Stimulated activated CD4-positive, alpha-beta T cell treated with anti-CD3 and anti-CD28 coated beads, Interleukin-2, amount 100 ng/mL, for 48 hours (primary cell): Measurements from ENCODE around the gene SNED1.

Experiments
- DNase-seq, 2 donors: peaks; one replicate each; pipeline ENCODE4 v3.0.0-alpha.2; 2020

SNED1 gene

DNA sequence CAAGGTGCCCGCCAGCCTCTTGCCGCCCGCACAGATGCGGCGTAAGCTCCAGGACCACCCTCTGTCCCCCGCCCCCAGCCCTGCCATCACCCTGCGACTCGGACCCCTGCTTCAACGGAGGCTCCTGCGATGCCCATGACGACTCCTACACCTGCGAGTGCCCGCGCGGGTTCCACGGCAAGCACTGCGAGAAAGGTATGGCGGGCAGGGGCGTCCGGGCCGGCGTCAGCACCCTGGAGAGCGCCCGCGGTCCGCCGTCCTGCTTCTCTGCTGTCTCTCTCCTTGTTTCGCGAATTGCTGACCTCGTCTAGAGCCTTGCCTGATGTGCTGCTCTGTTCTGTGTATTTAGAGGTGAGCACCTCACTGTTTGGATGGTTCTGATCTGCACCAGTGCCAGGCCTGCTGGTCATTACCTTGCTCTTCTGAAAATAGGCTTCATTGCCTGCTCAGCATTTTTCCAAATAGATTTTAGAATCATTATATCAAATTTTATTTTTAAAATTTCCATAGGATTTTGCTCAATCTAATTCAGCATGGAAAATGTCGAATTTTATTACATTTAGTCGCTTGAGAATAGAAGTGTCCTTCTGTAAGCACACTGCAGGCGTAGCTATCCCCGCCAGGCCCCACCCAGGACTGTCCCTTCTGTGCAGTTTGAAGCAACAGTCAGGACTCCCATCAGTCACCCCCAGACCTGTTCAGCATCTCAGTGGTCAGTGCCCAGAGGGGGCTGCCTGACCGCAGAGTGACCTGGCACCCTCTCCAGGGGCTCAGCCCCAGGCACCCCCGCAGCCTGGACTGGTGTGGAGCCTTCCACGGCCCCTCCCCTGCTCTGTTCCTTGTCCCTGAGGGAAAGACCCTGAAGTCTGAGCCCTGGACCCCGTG is 51.6 kb downstream of the SNED1 start:
- no peak for DNase-seq

DNA sequence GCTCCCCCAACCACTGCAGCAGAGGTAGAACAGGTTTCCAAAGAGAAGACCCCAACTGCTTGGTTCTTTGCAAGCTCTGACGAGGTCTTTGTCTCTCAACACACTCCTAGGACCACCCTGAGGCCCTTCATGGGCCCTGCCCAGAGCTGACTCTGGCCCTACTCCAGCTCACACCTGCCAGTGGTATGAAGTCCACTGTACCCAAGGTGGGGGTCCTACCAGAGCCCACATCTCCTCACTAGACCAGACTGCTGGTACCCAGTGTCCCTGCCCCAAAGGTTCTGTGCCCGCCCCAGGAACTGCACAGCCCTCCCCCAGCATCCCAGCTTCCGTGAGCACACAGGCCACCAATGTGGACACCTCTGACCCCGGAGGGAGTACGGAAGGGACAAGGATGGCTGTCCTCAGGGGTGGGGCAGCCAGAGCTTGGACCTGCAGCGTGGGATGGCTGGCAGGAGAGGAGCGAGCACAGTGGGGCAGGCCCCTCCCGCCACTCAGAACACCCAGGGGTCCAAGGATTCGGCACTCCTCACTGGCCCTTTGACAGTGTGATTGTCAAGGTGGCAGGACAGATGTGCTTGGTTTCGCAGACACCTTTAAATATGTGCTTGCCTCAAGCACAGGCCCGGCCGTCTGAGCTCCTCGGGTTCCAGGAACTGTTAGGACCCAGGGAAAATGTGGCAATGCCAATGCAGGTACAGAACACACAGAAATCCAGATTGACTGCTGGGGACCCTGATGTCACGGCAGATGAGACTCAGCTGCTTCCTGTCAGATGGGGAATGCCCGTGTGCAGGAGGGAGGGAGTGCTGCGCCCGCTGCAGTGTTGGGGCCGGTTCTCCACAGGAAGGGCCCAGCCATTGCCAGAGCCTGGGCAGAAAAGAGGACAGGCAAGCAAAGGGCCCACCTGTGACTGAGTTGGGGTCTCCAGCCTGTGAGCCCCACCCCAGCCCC is 52.5 kb downstream of the SNED1 start:
- DNase-seq, result no peak

DNA sequence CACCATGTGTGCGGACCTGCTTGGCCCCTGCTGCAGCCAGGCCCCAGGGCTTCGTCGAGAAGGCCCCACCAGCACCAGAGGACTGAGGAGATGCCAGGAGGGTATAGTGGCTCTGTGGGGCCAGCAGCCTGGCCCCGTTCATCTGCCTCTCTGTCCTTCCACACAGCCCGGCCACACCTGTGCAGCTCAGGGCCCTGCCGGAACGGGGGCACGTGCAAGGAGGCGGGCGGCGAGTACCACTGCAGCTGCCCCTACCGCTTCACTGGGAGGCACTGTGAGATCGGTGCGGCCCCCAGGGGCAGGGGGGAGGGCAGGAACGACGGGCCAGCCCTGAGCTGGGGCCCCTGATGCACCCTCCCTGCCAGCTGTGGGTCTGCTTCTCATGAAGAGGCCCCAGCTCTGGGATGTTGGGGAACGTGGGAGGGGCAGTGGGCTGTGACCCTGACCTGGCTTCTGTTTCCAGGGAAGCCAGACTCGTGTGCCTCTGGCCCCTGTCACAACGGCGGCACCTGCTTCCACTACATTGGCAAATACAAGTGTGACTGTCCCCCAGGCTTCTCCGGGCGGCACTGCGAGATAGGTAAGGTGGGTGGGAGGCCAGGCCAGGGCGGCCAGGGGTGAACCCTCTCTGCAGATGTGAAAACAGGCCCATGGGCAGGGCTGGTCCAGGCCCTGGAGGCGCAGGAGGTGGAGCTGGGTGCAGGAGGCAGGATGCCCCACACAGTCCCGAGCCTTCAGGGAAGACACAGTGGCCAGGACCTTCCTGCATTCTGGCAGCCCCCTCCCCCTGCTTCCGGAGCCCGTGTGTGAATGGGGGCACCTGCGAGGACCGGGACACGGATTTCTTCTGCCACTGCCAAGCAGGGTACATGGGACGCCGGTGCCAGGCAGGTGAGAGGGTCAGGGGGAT is 53.4 kb downstream of the SNED1 start:
- no peak for DNase-seq

DNA sequence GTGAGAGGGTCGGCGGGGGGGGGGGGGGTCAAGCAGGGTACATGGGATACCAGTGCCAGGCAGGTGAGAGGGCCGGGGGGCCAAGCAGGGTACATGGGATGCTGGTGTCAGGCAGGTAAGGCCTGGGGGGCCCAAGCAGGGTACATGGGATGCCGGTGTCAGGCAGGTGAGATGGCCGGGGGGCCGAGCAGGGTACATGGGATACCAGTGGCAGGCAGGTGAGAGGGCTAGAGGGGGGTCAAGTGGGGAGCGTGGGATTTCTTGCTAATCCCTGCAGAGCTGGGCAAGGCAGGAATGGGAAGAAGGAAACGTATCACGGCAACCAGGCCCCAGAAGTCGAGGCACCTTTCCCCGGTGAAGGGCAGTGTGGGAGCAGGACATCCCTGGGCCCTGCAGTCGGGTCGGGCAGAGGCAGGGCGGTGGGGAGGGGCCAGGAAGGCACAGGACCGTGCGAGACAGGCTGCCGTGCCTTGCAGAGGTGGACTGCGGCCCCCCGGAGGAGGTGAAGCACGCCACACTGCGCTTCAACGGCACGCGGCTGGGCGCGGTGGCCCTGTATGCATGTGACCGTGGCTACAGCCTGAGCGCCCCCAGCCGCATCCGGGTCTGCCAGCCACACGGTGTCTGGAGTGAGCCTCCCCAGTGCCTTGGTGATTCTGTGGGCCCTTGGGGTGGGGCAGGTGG is 54.4 kb downstream of the SNED1 start:
- no peak for DNase-seq

DNA sequence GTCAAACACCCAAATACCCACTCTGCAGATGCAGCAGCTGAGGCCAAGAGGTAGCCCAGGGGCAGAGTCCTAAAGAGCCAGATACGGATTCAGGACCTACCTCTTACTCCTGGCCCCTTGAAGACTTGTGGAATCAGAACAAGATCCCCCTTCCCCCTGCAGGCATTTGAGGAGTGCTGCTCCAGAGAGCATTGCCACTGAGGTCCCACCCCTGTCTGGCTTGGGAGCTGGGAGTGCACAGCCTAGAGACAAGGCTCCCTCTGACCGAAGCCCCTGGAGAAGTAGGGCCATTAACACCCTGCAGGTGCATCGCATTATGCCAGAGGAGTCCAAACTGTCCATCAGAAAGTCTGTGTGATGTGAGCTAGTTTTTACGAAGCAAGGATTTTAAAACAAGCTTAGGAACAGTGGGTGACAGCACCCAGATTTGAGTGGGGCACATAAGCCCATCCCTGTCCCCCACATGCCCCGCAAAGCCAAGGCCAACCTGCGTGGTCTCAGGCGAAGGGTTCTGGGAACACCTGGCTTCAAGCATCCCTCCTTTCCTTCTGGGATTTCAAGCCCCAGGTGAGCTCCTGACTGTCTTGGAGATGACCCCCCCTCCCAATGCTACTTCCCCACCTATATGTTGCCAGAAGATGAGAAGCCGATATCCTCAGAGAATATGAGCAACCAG is 55.3 kb downstream of the SNED1 start:
- DNase-seq, result no peak

DNA sequence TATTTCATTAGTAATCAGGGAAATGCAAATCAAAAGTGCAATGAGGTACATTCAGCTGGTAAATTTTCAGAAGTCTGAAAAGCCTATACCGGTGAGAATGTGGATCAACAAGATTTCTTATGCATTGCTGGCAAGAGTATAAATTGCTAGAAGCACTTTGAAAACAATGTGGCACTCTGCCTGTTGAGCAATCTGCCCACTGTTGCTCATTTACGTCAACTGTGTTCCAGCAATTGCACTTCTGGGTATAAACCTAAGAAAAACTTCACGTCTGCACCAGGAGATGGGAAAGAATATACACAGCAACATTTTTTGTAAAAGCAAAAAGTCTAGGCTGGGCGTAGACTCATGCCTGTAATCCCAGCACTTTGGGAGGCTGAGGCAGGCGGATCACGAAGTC is 62.9 kb downstream of the SNED1 start:
- DNase-seq, result no peak

DNA sequence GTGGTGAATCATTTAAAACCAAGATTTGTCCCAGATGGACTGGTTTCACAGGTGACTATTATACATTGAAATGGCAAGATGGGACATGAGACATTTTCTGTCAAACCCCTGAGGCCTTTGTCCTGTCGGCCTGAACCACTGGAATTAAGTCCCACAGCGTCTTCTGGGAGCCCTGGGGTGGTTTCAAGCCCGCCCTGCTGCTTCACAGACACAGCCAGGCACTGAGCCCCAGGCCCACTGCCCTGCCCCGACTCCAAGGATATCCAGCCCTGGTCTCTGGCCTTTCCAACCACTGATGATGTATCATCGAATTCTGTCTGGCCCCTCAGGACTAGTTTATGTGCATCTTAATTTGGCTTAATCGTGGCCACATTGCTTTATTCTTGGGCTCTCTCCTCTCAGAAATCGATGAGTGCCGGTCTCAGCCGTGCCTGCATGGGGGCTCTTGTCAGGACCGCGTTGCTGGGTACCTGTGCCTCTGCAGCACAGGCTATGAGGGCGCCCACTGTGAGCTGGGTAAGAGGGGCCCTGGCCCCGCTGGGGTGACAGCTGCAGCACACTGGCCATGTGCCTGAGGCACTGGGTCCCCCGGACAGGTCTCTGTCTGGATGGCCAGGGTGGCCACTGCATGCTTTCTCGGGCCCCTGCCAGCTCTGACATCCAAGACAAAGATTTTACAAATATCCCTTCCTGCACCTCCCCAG is 64.1 kb downstream of the SNED1 start:
- DNase-seq, result no peak

DNA sequence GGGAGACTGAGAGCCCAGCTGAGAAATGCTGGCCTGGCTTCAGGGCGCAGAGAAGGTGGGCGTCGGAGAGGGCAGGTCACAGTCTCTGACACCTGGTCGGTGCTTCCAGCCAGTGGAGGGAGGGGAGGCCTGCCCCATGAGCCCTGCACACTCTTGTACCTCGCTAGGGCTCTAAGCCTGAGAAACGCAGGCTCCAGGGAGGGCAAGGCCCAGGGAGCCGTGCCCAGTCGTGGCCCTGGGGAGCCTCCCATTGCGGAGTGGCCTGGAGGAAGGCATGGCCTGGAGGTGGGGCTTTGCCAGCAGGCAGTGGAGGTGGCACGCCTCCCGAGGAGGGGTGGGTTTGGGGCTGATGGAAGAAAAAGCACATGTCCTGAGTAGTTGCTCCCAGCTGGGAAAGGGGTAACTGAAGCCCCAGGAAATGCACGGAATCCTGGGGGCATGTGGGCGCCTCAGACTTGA is 64.7 kb downstream of the SNED1 start:
- DNase-seq, result no peak

DNA sequence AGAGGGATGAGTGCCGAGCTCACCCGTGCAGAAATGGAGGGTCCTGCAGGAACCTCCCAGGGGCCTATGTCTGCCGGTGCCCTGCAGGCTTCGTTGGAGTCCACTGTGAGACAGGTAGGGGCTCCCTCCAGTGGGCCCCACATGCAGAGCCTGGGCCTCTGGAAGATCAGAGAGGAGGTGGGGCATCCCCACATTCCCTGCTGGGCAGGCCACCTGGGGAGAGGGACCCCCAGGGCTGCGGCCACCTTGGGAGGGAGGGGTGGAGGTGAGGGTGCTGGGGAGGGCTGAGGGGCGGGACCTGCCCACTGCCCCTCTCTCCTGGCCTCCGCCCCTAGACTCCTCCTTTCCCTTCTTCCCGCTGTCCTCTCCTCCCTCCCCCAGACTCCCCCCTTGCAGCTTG is 65.2 kb downstream of the SNED1 start:
- DNase-seq, result no peak

DNA sequence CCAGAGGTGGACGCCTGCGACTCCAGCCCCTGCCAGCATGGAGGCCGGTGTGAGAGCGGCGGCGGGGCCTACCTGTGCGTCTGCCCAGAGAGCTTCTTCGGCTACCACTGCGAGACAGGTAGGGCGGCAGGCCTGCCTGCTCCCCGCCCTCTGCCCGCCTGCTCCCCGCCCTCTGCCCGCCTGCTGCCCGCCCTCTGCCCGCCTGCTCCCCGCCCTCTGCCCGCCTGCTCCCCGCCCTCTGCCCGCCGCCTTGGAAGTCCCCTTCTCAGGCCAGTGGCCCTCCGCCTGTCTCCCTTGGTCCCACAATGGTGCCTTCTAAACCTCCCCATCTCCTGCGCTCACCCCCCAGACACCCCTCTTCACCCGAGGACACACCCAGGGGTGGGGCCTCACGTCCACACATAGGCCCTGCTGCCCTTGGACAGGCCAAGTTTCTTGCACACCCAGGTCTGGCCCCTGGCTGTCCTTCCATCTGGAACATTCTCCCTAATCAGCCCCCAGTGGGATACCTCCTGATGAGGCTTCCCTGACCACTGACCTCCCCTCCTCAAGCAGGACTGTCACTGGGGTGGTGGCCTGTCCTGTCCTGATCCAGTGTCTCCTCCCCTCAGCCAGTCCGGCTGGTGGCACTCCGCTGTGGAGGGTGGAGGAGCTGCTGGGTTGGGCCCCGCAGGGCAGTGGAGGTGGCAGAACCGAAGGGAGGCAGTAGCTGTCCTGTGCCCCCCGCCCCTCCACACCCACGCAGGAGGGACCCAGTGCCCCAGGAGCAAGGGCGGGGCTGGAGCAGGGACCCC is 65.8 kb downstream of the SNED1 start:
- peak; percentile 25 to 45 for DNase-seq

DNA sequence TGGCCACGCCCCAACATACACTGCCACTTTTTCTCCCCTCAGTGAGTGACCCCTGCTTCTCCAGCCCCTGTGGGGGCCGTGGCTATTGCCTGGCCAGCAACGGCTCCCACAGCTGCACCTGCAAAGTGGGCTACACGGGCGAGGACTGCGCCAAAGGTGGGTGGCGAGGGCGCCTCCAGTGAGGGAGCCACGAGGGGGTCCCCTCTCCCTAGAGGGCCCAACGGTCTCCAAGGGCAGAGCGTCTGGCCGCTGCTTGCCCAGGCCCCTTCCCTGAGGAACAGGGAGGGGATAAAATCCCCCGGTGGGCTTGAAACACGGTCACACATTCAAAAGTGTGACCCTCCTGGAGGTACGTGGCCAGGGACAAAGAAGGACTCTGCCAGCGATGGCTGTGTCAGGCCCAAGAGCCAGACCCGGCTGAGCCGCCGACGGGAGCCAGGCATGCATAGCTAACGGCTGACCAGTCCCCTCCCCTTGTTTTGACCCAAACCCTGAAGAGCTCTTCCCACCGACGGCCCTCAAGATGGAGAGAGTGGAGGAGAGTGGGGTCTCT is 66.5 kb downstream of the SNED1 start:
- no peak for DNase-seq

DNA sequence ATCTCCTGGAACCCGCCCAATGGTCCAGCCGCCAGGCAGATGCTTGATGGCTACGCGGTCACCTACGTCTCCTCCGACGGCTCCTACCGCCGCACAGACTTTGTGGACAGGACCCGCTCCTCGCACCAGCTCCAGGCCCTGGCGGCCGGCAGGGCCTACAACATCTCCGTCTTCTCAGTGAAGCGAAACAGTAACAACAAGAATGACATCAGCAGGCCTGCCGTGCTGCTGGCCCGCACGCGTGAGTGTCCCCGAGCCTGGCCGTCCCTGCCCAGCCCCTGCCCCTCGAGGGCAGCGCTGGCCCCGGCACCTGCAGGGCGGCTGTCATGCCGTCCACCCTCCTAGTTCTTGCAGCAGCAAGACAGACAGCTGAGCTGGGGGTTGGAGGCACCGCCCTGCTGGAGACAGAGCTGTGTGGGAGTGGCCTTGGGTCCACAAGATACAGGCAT is 67.0 kb downstream of the SNED1 start:
- DNase-seq, result no peak

DNA sequence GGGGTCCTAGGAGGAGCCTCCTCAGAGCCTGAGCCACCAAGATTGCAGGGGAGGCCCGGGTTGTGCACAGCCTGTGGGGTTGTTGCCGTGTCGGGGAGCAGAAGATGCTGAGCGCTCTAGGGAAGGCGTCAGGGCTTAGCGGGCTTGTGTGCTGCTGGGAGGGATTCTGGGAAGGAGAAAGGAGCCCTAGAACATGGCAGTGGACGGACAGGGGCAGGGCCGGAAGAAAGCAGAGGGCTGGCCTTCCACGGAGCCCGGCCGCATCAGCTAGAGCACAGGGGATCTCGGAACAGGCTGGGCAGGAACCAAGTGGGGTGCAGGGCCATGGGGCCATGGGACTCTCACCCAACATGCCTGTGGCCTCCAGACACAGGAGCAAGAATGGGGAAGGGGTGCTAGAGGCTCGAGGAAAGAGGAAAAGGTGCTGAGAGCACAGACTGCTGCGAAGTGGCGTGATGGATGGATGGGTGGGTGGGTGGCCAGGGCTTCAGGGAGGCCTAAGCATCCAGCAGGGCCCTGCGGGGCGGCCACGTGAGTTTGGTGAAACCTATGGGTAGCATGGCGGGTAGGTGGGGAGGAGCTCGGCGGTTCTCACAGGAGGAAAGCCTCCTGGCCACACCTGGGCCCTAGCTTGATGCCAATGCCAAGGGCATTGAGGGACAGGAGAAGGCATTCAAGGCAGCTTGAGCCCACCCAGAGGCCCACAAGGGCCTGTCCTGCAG is 67.9 kb downstream of the SNED1 start:
- DNase-seq, result no peak

DNA sequence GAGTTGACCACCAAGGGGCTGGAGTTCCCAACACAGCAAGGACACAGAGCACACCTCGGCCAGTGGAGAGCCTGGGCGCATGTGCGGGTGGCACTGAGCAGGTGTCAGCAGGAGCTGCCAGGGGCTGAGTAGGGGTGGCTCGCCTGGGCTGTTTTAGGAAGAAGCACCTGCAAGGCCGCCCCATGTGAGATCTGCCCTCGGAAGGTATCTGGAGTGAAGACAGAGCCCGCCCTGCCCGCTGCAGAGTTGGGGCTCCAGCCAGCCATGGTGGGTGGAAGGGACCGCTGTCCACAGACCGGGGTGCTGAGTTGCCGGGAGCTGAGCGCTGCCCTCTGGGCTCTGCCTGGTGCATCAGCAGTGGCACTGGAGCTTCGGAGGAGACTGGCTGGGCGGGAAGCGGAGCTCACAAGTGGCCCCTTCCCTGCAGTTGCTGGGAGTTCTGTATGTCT is 68.5 kb downstream of the SNED1 start:
- DNase-seq, result no peak

DNA sequence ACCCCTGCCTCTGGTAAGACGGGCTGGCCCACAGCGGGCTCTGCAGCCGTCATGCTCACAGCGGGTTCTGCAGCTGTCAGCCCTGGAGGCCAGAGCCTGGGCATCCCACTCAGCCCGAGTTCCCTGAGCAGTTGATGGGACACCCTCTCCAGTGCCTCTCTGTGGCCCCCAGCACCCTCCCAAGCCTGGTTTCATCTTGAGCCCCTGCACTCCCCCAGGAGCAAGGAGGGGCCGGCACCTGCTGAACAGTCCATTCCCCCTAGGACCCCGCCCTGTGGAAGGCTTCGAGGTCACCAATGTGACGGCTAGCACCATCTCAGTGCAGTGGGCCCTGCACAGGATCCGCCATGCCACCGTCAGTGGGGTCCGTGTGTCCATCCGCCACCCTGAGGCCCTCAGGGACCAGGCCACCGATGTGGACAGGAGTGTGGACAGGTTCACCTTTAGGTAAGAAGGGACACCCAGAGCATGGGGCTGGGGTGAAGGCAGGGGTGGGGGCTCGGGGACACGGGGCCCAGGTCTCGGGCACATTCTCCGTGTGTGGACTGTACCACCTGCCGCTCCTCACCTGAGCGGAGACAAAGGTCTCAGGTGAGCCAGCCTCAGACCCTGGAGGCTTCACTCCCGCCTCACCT is 69.2 kb downstream of the SNED1 start:
- DNase-seq, result no peak

DNA sequence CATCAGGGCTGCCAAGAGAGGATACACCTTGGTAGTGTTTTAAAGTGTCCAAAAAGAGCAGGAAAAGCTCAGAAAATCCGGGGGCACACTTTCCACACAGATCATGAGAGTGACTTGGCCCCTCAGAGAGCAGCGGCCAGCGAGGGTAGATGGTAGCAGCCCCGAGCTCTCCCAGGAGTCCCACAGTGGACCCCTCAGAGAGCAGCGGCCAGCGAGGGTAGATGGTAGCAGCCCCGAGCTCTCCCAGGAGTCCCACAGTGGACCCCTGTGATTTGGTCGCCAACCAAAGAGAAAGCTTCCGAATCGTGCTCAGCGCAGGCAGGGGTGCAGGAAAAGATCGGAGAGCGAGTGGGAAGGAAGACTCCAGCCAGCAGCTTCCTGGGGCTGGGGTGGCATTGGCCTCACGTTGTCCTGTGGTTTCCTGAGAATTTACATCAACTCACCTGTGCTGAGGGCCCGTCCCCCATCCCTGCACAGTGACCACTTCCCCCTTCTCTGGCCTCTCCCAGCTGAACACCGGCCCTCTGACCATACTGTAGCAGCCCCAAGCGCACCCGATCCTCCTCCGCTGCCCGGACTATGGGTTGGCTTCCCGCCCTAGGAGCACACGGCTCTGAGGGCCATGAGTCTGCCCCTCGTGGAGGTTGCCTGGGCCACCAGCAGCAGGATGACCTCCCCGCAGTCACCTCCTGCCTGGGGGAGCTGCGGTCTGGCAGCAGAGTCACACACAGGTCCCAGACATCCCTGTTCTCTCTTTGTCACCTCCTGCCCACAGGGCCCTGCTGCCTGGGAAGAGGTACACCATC is 69.9 kb downstream of the SNED1 start:
- DNase-seq, result no peak
